ENCODE data around the gene CLEC2A. TPM values are rescaled to one million over a fixed set of nuclear protein-coding genes. Genes with fewer than 3 reads are reported as not detected.

Gene CLEC2A
- polyA plus RNA-seq, 2 of the 4 experiments (the other 2 are of a cell fraction): not detected

DNA sequence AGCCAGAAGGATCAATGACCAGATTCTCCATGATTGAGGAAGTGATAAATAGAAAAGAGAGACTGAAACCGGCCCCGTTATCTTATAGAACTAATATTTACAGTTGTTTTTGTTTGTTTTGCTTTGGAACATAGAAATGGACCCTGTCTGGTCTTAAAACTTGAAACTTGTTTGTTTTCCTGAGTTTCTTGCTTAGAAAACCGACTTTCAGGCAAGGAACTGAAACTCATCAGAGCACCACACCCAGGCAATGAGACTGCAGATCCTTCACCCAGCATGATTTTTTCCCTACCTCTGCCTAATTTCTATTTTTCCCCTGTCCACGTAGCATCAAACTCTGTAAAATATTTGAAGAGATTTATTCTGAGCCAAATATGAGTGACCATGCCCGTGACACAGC is 28.4 kb upstream of the CLEC2A start:
- TF ChIP-seq RNF2 (IDR thresholded peaks at IDR 0.05; ENCODE audit: borderline replicate concordance, low read depth) (no peak), KDM5A (IDR thresholded peaks at IDR 0.05) (no peak), CEBPB (IDR thresholded peaks at IDR 0.05) (no peak), RARB (CRISPR knock-in tag; IDR thresholded peaks at IDR 0.05) (no peak), KDM1A (IDR thresholded peaks at IDR 0.05; ENCODE audit: low read depth) (no peak), MAZ (IDR thresholded peaks at IDR 0.05; ENCODE audit: borderline replicate concordance, low read depth, low read length) (no peak), ZSCAN20 (CRISPR knock-in tag; IDR thresholded peaks at IDR 0.05) (no peak), HEYL (CRISPR knock-in tag; IDR thresholded peaks at IDR 0.05) (no peak), ZFP36 (IDR thresholded peaks at IDR 0.05; ENCODE audit: borderline replicate concordance, partially characterized antibody) (no peak), FOSL2 (IDR thresholded peaks at IDR 0.05) (no peak), FOSL2 (CRISPR knock-in tag; IDR thresholded peaks at IDR 0.05) (no peak), FOSB (CRISPR knock-in tag; IDR thresholded peaks at IDR 0.05) (no peak), JUNB (IDR thresholded peaks at IDR 0.05) (no peak), CBX8 (IDR thresholded peaks at IDR 0.05) (no peak), SREBF2 (IDR thresholded peaks at IDR 0.05) (no peak), PHF8 (IDR thresholded peaks at IDR 0.05; ENCODE audit: borderline replicate concordance, low read depth) (no peak)
- TF ChIP-seq, protein P1, sequence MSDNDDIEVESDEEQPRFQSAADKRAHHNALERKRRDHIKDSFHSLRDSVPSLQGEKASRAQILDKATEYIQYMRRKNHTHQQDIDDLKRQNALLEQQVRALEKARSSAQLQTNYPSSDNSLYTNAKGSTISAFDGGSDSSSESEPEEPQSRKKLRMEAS (IDR thresholded peaks at IDR 0.05): no peak
- TF ChIP-seq, protein P2, sequence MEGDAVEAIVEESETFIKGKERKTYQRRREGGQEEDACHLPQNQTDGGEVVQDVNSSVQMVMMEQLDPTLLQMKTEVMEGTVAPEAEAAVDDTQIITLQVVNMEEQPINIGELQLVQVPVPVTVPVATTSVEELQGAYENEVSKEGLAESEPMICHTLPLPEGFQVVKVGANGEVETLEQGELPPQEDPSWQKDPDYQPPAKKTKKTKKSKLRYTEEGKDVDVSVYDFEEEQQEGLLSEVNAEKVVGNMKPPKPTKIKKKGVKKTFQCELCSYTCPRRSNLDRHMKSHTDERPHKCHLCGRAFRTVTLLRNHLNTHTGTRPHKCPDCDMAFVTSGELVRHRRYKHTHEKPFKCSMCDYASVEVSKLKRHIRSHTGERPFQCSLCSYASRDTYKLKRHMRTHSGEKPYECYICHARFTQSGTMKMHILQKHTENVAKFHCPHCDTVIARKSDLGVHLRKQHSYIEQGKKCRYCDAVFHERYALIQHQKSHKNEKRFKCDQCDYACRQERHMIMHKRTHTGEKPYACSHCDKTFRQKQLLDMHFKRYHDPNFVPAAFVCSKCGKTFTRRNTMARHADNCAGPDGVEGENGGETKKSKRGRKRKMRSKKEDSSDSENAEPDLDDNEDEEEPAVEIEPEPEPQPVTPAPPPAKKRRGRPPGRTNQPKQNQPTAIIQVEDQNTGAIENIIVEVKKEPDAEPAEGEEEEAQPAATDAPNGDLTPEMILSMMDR (IDR thresholded peaks at IDR 0.05): no peak
- TF ChIP-seq, protein P3, sequence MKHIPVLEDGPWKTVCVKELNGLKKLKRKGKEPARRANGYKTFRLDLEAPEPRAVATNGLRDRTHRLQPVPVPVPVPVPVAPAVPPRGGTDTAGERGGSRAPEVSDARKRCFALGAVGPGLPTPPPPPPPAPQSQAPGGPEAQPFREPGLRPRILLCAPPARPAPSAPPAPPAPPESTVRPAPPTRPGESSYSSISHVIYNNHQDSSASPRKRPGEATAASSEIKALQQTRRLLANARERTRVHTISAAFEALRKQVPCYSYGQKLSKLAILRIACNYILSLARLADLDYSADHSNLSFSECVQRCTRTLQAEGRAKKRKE (CRISPR knock-in tag; IDR thresholded peaks at IDR 0.05; ENCODE audit: low read depth): no peak
- DNase-seq (ENCODE audit: low read depth in 1 of 2, low spot score in 1 of 2) (no peak), FAIRE-seq (no peak), ATAC-seq (no peak)
- Histone ChIP-seq H3K4me1 (no peaks in the 10 kb centered on the region), H3K4me3 (no peak overlapping the region), H3K9me3 (no peaks in the 10 kb centered on the region), H3K27ac (no peak overlapping the region), H3K4me2 (no peak overlapping the region)
- CTCF ChIA-PET: no interaction called here
- 28% methylated on average over 5 of the region's 5 CpGs for WGBS (ENCODE audit: missing lambda C conversion rate)
- POLR2A ChIA-PET: no interaction called here

DNA sequence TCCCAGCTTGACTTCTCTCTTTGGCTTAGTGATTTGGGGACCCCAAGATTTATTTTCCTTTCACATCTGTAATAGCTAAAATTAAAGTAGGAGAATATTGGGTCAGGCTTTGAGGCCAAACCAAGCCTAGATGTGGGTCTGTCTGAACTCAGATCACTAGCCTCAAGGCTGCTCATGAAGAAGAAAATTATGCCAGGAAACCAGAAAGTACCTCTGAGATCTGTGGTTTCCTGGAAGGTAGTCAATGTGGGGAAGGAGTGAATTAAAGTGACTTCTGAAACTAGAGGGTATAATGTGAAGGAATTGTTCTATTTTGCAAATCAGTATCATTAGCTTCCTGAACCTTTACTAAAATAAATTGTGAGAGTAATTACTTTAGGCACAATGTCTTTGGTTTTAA is 25.7 kb upstream of the CLEC2A start:
- no peaks in the 10 kb centered on the region for H3K9me3 ChIP-seq
- no peak for ATAC-seq
- H3K4me1 ChIP-seq: no peaks in the 10 kb centered on the region
- FAIRE-seq: no peak
- no peak for DNase-seq (ENCODE audit: low read depth in 1 of 2, low spot score in 1 of 2)
- H3K4me3 ChIP-seq: no peak overlapping the region
- H3K27ac ChIP-seq: no peak overlapping the region
- ChIA-PET CTCF (no interaction called here), POLR2A (no interaction called here)
- H3K4me2 ChIP-seq: no peak overlapping the region
- no peak for TF ChIP-seq RCOR1 (IDR thresholded peaks at IDR 0.05; ENCODE audit: low read depth, low read length)
- TF ChIP-seq, protein P2 (IDR thresholded peaks at IDR 0.05): no peak
- TF ChIP-seq TP53 (CRISPR knock-in tag; IDR thresholded peaks at IDR 0.05): no peak
- TF ChIP-seq EHF (CRISPR knock-in tag; IDR thresholded peaks at IDR 0.05): no peak
- no peak for TF ChIP-seq HDAC2 (IDR thresholded peaks at IDR 0.05)
- TF ChIP-seq EP300 (IDR thresholded peaks at IDR 0.05): no peak
- TF ChIP-seq, protein P3 (CRISPR knock-in tag; IDR thresholded peaks at IDR 0.05; ENCODE audit: low read depth): no peak
- TF ChIP-seq RARB (CRISPR knock-in tag; IDR thresholded peaks at IDR 0.05): no peak
- no peak for TF ChIP-seq SMC3 (IDR thresholded peaks at IDR 0.05)
- TF ChIP-seq ZSCAN20 (CRISPR knock-in tag; IDR thresholded peaks at IDR 0.05): no peak
- TF ChIP-seq, protein P4, sequence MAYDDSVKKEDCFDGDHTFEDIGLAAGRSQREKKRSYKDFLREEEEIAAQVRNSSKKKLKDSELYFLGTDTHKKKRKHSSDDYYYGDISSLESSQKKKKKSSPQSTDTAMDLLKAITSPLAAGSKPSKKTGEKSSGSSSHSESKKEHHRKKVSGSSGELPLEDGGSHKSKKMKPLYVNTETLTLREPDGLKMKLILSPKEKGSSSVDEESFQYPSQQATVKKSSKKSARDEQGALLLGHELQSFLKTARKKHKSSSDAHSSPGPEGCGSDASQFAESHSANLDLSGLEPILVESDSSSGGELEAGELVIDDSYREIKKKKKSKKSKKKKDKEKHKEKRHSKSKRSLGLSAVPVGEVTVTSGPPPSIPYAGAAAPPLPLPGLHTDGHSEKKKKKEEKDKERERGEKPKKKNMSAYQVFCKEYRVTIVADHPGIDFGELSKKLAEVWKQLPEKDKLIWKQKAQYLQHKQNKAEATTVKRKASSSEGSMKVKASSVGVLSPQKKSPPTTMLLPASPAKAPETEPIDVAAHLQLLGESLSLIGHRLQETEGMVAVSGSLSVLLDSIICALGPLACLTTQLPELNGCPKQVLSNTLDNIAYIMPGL (CRISPR knock-in tag; IDR thresholded peaks at IDR 0.05; ENCODE audit: borderline replicate concordance): no peak
- no peak for TF ChIP-seq RNF2 (IDR thresholded peaks at IDR 0.05; ENCODE audit: borderline replicate concordance, low read depth)
- no peak for TF ChIP-seq CEBPB (IDR thresholded peaks at IDR 0.05)
- TF ChIP-seq, protein P5, sequence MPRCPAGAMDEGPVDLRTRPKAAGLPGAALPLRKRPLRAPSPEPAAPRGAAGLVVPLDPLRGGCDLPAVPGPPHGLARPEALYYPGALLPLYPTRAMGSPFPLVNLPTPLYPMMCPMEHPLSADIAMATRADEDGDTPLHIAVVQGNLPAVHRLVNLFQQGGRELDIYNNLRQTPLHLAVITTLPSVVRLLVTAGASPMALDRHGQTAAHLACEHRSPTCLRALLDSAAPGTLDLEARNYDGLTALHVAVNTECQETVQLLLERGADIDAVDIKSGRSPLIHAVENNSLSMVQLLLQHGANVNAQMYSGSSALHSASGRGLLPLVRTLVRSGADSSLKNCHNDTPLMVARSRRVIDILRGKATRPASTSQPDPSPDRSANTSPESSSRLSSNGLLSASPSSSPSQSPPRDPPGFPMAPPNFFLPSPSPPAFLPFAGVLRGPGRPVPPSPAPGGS (IDR thresholded peaks at IDR 0.05): no peak
- TF ChIP-seq MAFK (IDR thresholded peaks at IDR 0.05; ENCODE audit: partially characterized antibody): no peak
- TF ChIP-seq, protein P6, sequence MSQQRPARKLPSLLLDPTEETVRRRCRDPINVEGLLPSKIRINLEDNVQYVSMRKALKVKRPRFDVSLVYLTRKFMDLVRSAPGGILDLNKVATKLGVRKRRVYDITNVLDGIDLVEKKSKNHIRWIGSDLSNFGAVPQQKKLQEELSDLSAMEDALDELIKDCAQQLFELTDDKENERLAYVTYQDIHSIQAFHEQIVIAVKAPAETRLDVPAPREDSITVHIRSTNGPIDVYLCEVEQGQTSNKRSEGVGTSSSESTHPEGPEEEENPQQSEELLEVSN (IDR thresholded peaks at IDR 0.05; ENCODE audit: borderline replicate concordance, low read depth): no peak
- no peak for TF ChIP-seq POLR2AphosphoS2 (conservative IDR thresholded peaks at IDR 0.05; ENCODE audit: low read length)
